ENCODE results near the gene CPA3.

Gene CPA3

DNA sequence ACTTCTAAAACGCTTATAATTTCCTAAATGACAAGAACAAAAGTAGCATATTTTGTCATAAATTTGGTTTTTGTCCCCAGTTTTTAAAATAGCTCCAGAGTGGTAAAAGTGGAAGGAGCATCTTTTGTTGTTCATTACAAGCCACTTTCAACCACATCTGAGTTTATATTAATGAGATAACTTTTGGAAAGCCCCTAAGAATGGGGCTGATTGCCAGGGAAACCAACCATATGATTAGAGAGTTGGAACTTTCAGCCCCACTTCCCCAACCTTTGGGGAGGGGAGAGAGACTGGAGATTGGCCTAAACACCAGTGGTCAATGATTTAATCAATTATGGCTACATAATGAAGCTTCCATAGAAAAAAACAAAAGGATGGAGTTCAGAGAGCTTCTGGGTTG lies 57.4 kb downstream of the CPA3 start:
- no peak for DNase-seq

DNA sequence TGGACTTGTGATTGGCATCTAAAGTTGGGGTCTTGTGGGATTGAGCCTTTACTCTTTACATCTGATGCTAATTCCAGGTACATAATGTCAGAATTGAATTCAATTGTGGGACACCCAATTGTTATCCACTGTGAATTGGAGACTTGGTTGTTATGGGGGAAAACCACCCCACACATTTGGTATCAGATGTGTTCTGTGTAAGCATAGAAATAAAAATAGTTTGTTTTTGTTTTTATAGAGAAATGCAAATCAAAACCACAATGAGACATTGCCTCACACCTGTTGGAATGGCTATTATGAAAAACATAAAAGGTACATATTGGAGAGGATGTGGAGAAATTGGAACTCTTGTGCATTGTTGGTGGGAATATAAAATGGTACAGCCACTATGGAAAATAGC lies 58.5 kb downstream of the CPA3 start:
- no peak for DNase-seq

DNA sequence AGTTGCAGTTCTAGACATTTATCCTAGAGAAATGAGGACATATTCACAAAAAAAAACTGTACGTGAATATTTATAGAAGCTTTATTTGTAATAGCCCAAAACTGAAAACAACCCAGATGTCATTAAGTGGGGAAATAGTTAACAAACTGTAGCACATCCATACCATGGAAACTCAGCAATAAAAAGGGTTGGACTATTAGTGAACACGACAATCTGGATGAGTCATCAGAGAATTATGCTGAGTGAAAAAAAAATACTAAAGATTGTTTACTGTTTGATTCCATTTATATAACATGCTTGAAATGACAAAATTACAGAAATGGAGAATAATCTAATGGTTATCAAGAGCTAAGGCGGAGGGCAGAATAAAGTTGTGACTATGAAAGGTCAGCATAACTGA lies 59.5 kb downstream of the CPA3 start:
- no peak for DNase-seq

DNA sequence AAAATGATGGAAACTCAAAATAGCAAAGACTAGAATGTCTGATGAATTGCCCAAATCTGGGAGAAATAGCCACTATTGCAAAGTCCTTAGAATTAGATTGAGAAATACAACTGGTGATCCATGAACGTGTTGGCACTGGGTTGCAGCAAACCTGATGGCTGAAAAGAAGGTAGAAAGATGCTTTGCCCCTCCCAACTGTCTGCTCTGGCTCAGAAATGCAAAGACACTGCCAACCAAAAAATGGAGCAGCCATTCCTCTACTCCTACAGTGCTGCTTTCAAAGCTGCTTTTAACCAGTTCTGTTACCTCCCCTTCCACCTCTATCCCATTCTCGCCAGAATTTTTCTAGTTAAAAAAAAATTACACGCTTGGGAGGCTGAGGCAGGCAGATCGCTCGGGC lies 60.7 kb downstream of the CPA3 start:
- DNase-seq: no peak

DNA sequence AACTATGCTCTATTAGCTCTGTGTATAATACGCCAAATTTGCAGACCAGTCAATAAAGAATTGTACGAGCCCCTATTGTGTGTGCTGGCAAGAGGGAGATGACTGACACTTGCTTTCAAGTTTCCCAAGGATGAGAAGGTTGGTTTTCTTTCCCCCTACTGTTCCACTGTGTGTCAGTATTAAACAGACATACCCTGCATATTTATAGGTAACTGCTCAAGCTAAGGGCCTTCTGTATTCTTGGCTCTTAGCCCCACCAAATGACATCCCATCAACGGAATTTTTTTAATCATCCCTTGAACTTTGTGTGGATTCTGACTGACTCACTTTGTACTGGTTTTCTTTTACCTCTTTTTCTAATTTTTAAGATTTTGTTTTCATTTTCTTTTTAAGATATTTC lies 65.7 kb downstream of the CPA3 start:
- no peak for DNase-seq

DNA sequence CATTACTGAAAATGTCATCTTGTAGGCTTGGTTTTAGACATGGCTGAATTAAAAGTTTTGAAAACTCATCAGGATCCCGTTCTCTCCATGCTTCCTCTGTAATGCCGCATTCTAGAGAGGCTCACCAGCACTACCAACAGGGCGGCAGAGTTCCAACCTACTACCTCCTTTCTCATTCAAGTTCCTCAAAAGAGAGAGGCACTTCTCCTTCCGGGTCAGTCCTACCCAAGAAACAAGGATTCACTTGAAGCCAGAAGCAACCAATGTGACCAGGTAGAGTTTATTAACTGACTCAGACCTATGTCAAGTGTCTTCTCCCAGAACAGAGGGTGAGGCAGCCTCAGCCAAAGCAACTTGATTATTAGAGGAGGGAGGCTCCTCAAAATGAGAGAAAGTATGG lies 66.5 kb downstream of the CPA3 start:
- no peak for DNase-seq

DNA sequence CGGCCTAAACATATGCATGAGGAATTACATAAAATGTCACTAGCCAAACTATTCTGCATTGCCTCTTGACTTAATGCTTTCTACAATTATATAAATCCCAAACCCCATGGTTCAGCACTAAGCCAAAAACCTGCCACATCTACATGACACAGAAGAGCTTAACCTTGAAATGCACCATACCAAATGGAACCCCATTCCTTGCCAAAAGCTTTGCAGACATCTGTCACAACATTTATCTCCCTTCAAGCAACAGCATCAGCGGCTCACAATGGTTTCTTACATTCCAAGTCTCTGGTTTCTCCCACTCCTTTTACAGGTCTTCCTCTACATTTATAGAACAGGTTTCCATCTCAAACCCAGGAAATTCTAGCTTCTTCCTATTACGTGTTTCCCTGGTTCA lies 67.9 kb downstream of the CPA3 start:
- no peak for DNase-seq

DNA sequence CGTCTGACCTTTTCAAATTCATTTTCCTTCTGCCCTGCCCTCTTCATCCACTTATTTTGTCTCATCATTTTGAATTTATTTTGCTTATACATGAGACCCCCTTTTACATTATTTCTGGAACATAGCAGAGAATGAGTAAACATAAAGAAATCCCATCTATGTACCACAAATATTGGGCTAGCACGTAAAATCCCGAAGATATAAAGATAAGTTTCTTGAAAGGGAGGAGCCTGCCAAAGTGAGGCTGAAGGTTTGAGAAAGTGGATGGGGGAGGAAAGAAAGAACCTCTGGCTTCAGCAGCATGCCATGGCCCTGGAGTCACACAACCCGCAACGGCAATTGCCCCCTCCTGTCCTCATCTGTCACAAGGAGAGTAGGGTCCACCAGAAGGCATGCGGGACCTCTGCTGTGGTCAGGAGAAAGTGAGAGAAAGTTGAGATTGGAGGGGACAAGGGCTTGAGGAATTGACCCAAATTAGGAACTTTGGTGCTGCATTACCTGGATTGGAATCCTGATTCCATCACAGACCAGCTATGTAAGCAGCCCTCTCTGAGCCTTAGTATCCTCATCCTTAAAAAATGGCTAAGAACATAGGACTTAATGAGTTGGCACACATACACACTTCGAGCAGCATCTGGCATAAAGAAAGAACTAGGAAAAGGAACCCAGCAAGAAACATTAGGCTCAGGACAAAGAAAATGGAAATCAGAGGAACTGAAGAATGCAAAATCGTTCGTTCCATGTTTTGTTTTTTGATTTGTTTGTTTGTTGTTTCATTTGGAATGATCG lies 72.6 kb downstream of the CPA3 start:
- no peak for DNase-seq

DNA sequence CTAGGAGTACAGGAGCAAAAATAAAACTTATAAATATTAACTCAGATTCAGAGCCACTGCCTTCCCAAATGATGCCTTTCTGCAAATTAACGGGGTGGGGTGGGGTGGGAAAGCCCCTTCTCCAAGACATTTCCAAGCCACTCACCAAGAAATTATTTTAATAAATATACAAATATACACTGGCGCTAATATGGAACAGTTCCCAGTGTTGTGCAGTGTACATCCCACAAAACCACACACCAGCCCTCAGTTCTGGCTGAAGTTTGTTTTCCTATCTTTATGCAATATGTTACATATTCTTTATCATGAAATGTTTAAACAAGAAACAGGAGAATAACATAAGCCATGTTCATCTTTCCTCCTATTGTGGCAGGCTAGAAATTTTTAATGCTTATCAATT lies 73.2 kb downstream of the CPA3 start:
- DNase-seq: no peak

DNA sequence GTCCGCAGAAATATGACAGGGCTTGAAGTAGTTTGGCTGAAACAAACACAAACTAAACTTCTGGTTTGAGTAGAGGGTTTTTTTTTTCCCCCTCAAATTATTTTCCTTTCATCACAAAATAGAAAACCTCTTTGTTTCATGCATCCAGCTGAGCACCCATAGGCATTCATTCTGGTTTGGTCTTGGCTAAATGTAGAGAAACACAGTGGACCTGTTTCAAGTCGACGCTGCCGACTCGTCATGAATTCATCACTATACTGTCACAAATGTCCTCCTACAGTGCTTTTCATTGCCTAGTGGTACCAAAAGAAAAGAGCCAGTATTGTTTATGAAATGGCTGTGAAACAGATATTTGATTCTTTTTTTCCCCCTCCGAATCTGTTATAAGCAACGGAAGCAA lies 73.8 kb downstream of the CPA3 start:
- DNase-seq: no peak

DNA sequence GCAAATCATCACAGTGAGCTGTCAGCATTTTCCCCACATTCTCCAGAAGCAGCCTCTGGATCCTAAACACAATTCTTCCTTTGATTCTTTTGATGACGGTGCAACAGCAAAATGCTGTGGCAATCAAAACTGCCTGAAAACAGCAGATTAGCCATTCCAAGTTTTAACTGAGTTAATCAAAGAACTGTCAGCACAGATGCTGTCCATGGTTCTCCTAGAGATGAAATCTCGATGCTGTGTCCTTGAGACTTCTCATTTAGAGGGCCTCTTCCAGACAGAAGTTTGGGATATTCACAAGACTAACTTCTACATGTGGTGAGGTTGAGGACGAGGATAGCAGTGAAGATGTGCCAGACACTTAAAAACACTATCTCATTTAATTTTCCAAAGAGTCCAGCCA lies 75.9 kb downstream of the CPA3 start:
- no peak for DNase-seq

DNA sequence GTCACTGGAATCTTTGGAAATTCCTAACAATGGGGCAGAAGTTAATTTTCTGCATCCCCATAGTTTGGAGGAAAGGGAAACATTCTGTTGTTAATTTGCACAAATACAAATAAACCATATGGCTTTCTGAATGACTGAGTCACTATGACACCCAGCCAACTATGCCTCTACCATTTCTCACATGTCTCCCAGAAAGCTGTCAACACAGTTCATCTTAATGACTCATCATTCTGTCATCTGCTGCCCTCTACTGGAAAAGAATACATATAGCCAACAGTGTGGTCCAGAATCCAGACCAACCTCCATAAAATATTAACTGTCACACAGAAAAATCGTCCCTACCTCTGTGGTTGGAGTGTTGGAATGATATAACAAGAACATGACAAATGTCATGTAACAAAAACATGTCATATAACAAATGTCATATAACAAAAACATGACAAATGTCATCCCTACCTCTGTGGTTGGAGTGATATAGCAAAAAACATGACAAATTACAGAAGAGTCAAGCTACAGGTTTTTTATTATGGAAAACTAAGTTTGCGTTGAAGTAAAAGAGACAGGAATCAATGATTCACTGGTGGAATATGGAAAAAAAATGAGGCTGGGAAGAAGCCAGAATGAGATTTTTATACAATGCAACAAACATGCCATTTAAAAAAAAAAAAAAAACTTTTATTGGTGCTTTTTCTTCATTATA lies 78.6 kb downstream of the CPA3 start:
- DNase-seq: peak; percentile 12

DNA sequence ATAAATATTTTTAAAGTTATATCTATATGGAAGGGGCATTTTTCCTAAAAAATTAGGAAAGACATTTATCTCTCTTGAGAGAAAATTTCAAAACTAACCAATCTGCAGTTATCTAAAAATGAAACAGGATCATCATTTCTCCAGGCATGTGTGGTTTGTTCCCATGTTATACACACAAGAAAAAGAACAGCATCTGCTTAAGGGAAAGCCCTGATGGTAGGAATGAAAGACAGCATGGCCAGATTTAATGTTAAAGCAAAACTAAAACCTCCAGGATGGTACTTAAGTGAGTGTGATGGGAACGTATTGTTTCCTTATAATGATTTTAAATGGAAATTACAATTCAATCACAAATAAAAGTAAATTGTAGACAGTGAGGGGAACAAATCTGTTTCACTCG lies 80.0 kb downstream of the CPA3 start:
- no peak for DNase-seq

All from NCI-H1048 (cell line).